Kidney (tissue), 14 donors: Measurements from ENCODE around the gene CREG2. TPM values are rescaled to one million over a fixed set of nuclear protein-coding genes. Genes with fewer than 3 reads are reported as not detected.
A peak's percentile ranks its signal among the peaks of the same experiment; 100 is the strongest.

ENCODE experiments used
- DNase-seq, 5 donors: peaks; one replicate each; pipeline ENCODE4 v3.0.0-alpha.2; 2013 to 2020
- FAIRE-seq: peaks from 2 replicates; lab custom pipeline; 2012; peaks lifted over from hg19 to GRCh38; lab: Jason Lieb, UNC
- H3K27ac ChIP-seq, 2 donors: one replicate each; pipeline ENCODE4 v1.7.0; 2013; ENCODE audit warnings: low read depth in 2 of 2, low read length in 2 of 2, inconsistent platforms in 1 of 2
- H3K27me3 ChIP-seq: one replicate; pipeline ENCODE4 v1.7.1; 2013; ENCODE audit warnings: low read length, inconsistent platforms; ENCODE audit not compliant: control insufficient read depth, insufficient read depth
- H3K36me3 ChIP-seq, 3 donors: one replicate each; pipeline versions ENCODE4 v1.7.0 to v1.7.1; 2013; ENCODE audit warnings: low read length in 3 of 3, control low read depth in 1 of 3, inconsistent platforms in 1 of 3; ENCODE audit not compliant: insufficient read depth in 3 of 3, control insufficient read depth in 2 of 3
- H3K4me1 ChIP-seq, 3 donors: one replicate each; pipeline versions ENCODE4 v1.7.0 to v1.7.1; 2013; ENCODE audit warnings: low read length in 3 of 3, inconsistent platforms in 1 of 3, low read depth in 1 of 3; ENCODE audit not compliant: control insufficient read depth in 2 of 3, insufficient read depth in 2 of 3
- H3K4me3 ChIP-seq, 3 donors: one replicate each; pipeline versions ENCODE4 v1.7.0 to v1.8.1; 2013; ENCODE audit warnings: low read length in 3 of 3, control low read depth in 1 of 3, inconsistent platforms in 1 of 3
- H3K9ac ChIP-seq, 3 donors: one replicate each; pipeline versions ENCODE4 v1.7.0 to v1.7.1; 2013; ENCODE audit warnings: low read length in 3 of 3, control low read depth in 1 of 3, inconsistent platforms in 1 of 3
- H3K9me3 ChIP-seq, 3 donors: one replicate each; pipeline versions ENCODE4 v1.7.0 to v1.7.1; 2013; ENCODE audit warnings: low read length in 3 of 3, control low read depth in 1 of 3, inconsistent platforms in 1 of 3; ENCODE audit not compliant: control insufficient read depth in 2 of 3, insufficient read depth in 1 of 3
- CTCF ChIP-seq: IDR thresholded peaks from 3 replicates; pipeline ENCODE4 v1.5.1; 2012; ENCODE audit warnings: mild to moderate bottlenecking, moderate library complexity, borderline replicate concordance; ENCODE audit not compliant: insufficient read depth; ENCODE audit errors: extremely low read depth
- intact Hi-C: fragments of 100-400 bp; cut with DNase I; formaldehyde crosslinking; loops from one replicate; pipeline ENCODE4 v1.11.1; 2022
- polyA plus RNA-seq: library from polyadenylated mRNA; stranded (reverse); fragments of 350-450 nt; fragmentation: Illumina TruSeq; extraction: RNeasy Lipid Tissue Mini Kit (QIAGEN cat#74804); gene quantifications from one replicate; pipeline ENCODE4 v1.2.3, GENCODE V29; 2014; ENCODE audit warnings: low read depth, low replicate concordance; ENCODE audit not compliant: insufficient read depth
- total RNA-seq: library from RNA; stranded (reverse); fragmentation: NEBNext Ultra II Directional; extraction: Animal tissue kit (Norgen Biotek cat#: 25700); gene quantifications from one replicate; pipeline ENCODE4 v1.2.1, GENCODE V29; 2021
- donor health status: control.
- donor health status: control.
- donor health status: control.
- donor health status: control.
- donor health status: control.
- donor health status: DM: yes; HTN: yes; CAD: no.
- donor health status: Normal renal cell carcinoma (clear cell type).

Gene CREG2
- total and polyA plus RNA-seq, 2 donors from 2014 or later, result 0.69 TPM; not detected in 1

DNA sequence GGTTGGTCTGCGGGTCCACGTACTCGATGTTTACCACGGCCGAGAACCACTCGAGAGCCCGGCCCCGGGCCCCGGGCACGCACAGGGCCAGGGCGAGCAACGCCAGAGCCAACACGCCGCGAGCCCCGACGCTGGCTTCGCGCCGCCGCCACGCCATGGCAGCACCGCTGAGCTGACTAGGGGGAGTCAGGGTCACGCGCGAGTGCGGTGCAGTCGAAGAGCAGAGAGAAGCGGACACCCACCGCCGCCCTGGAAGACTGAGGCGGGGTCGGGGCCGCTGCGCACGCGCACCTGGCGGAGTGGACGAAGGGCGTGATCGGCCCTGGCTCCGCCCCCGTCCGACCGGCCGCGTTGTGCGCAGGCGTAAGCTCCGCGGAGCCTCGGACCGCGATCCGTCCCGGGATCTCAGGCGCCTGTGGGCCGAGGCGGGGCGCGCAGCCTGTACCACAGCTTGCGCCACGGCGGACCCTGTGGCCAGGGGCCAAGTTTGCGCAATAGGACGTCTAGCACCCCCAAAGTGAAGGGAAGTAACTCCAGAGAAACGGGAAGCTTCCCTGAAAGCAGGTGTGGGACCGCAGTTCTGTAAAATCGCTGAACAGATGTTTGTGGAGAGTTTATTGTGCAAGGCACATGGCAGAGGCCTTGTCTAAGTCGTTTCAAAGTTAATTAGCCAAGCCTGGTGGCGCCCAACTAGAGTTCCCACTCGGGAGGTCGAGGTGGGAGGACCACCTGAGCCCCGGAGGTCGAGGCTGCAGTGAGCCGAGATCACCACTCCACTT is 78.7 kb downstream of the CREG2 start, which contains the start of gene RNF149:
RNF149 (minus strand) TSS at position 270 of the 779 bp plus-strand sequence; CDS start at position 157, 113 bp downstream.
- Histone ChIP-seq H3K4me3 (peak within 1 kb of the TSS; percentile 71 to 85 (median 82)), H3K27ac (peak within 1 kb of the TSS; percentile 88 to 95), H3K9ac (peak within 1 kb of the TSS; percentile 63 to 92 (median 91)), H3K36me3 (no peaks in the 10 kb centered on the region), H3K27me3 (no peaks in the 10 kb centered on the region), H3K4me1 (peaks cover 5 to 12% (median 9%) of the 10 kb centered on the region in 3 donors), H3K9me3 (no peaks in the 10 kb centered on the region)
- no peak for TF ChIP-seq CTCF
- no peak for FAIRE-seq
- intact Hi-C loops, result no loop called here
- peak; percentile 94 to 98 (median 96) for DNase-seq

- TF ChIP-seq CTCF, result no peak
- H3K4me3 ChIP-seq, result peak overlapping the region; percentile 71 to 85 (median 82)
- no peaks in the 10 kb centered on the region for H3K36me3 ChIP-seq
- no peaks in the 10 kb centered on the region for H3K9me3 ChIP-seq
- no peaks in the 10 kb centered on the region for H3K27me3 ChIP-seq
- peak overlapping the region; percentile 43 to 92 (median 91) for H3K9ac ChIP-seq
- peaks cover 5 to 12% (median 9%) of the 10 kb centered on the region in 3 donors for H3K4me1 ChIP-seq
- peak in 3 of 5 donors; percentile 36 to 77 (median 37) for DNase-seq
- intact Hi-C loops, result no loop called here
- no peak for FAIRE-seq
- H3K27ac ChIP-seq, result peak overlapping the region; percentile 88 to 95
Observed at GRCh38 chr2:101307950-101308431, 79.3 kb downstream of the CREG2 start.

DNA sequence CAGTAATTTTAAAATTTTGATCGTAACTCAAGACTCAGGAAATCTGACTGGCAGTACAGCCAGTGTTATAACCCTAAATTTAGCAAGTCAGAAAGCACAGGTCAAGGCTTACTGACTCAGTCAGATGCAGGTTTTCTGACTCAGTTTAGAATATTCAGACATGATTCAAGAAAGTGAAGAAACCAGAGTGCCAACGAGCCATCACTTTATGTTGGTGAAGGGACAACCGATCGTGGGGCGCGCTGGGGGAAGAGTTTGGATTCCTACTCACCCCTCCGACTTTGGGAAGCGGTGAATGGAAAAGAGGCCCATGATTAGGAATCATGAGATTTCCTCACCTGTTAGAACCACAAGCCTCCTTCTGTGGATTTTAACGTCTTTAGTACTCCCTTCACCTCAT is 79.8 kb downstream of the CREG2 start:
- peak overlapping the region; percentile 71 to 85 (median 82) for H3K4me3 ChIP-seq
- no peaks in the 10 kb centered on the region for H3K27me3 ChIP-seq
- H3K4me1 ChIP-seq, result peaks cover 5 to 12% (median 9%) of the 10 kb centered on the region in 3 donors
- FAIRE-seq (no peak), DNase-seq (no peak)
- no peaks in the 10 kb centered on the region for H3K36me3 ChIP-seq
- peak overlapping the region; percentile 43 to 92 (median 91) for H3K9ac ChIP-seq
- intact Hi-C loops, result no loop called here
- H3K27ac ChIP-seq, result peak overlapping the region; percentile 88 to 95
- H3K9me3 ChIP-seq, result no peaks in the 10 kb centered on the region
- TF ChIP-seq CTCF, result no peak
